Smooth muscle cell (in vitro differentiated cells): ENCODE measurements around the gene TALDO1. TPM values are rescaled to one million over a fixed set of nuclear protein-coding genes. Genes with fewer than 3 reads are reported as not detected.
A peak's percentile ranks its signal among the peaks of the same experiment; 100 is the strongest.

Source experiments
- DNase-seq: peaks from one replicate; lab custom pipeline; 2025; ENCODE audit not compliant: unreplicated experiment; lab: John Stamatoyannopoulos, UW
- H2AFZ ChIP-seq: fragments of 200-600 bp; sonication (generic); 2 replicates; pipeline ENCODE4 v1.6.0; 2016; ENCODE audit warnings: antibody characterized with exemption, low read depth, mild to moderate bottlenecking
- H3F3A ChIP-seq: fragments of 200-600 bp; sonication (generic); 2 replicates; pipeline ENCODE4 v1.6.0; 2017; ENCODE audit warnings: antibody characterized with exemption, low read depth
- H3K27ac ChIP-seq: fragments of 200-600 bp; sonication (generic); 2 replicates; pipeline ENCODE4 v1.5.1; 2016; ENCODE audit warnings: low read depth, mild to moderate bottlenecking
- H3K27me3 ChIP-seq: fragments of 200-600 bp; sonication (generic); 2 replicates; pipeline ENCODE4 v1.6.1; 2016; ENCODE audit warnings: low read depth, mild to moderate bottlenecking
- H3K36me3 ChIP-seq: fragments of 200-600 bp; sonication (generic); 2 replicates; pipeline ENCODE4 v1.5.1; 2016; ENCODE audit warnings: low read depth
- H3K4me1 ChIP-seq: fragments of 200-600 bp; sonication (generic); 2 replicates; pipeline ENCODE4 v1.5.1; 2016; ENCODE audit warnings: low read depth
- H3K4me2 ChIP-seq: fragments of 200-600 bp; sonication (generic); 2 replicates; pipeline ENCODE4 v1.6.0; 2016; ENCODE audit warnings: mild to moderate bottlenecking
- H3K4me3 ChIP-seq: fragments of 200-600 bp; sonication (generic); 2 replicates; pipeline ENCODE4 v1.5.1; 2016; ENCODE audit warnings: mild to moderate bottlenecking
- H3K79me2 ChIP-seq: fragments of 200-600 bp; sonication (generic); 2 replicates; pipeline ENCODE4 v1.6.0; 2016; ENCODE audit warnings: low read depth, mild to moderate bottlenecking
- H3K9ac ChIP-seq: fragments of 200-600 bp; sonication (generic); 2 replicates; pipeline ENCODE4 v1.6.0; 2016; ENCODE audit warnings: low read depth
- H3K9me3 ChIP-seq: fragments of 200-600 bp; sonication (generic); replicated peaks from 2 replicates; pipeline ENCODE4 v1.5.1; 2016; ENCODE audit warnings: low read depth
- H4K20me1 ChIP-seq: fragments of 200-600 bp; sonication (generic); 2 replicates; pipeline ENCODE4 v1.6.0; 2016; ENCODE audit warnings: low read depth
- CTCF ChIP-seq: fragments of 200-600 bp; sonication (generic); IDR thresholded peaks from 2 replicates; pipeline ENCODE4 v1.5.1; 2017; ENCODE audit warnings: borderline replicate concordance, mild to moderate bottlenecking, antibody characterized with exemption; ENCODE audit not compliant: insufficient read depth, poor library complexity, severe bottlenecking
- WGBS: methylation state at CpG from one replicate; pipeline ENCODE4 v1.1.7; 2016; ENCODE audit warnings: low lambda C conversion rate; 5-methylcytosine and 5-hydroxymethylcytosine counted together
- polyA plus RNA-seq: library from polyadenylated mRNA; unstranded; fragments of >200 nt; fragmentation: Nextera tagmentation; extraction: Ambion mirVana; gene quantifications from 2 replicates; pipeline ENCODE4 v1.2.1, GENCODE V29; 2016
- total RNA-seq: library from RNA; depleted of rRNA; stranded (reverse); fragments of >200 nt; gene quantifications from 2 replicates; pipeline ENCODE4 v1.2.3, GENCODE V29; 2014

Gene TALDO1
- total and polyA plus RNA-seq, 2 experiments from 2014 or later = 100 to 155 TPM

GRCh38 chr11:802693-803466, 55.6 kb downstream of the TALDO1 start:
- DNase-seq = no peak
- H3K9ac ChIP-seq = no peak overlapping the region
- no peaks in the 10 kb centered on the region for H3K36me3 ChIP-seq
- no peak overlapping the region for H3K4me2 ChIP-seq
- H3K9me3 ChIP-seq = no peaks in the 10 kb centered on the region
- no peak overlapping the region for H2AFZ ChIP-seq
- H3F3A ChIP-seq = no peaks in the 10 kb centered on the region
- WGBS = 96% methylated on average over 28 of the region's 28 CpGs
- TF ChIP-seq CTCF = no peak
- no peaks in the 10 kb centered on the region for H3K27me3 ChIP-seq
- peaks cover 10% of the 10 kb centered on the region for H3K4me1 ChIP-seq
- H3K27ac ChIP-seq = no peak overlapping the region
- no peak overlapping the region for H3K4me3 ChIP-seq
- H3K79me2 ChIP-seq = peaks cover 5% of the 10 kb centered on the region
- H4K20me1 ChIP-seq = no peaks in the 10 kb centered on the region

- H3K27ac ChIP-seq = no peak overlapping the region
- no peaks in the 10 kb centered on the region for H3F3A ChIP-seq
- peaks cover 11% of the 10 kb centered on the region for H3K79me2 ChIP-seq
- no peaks in the 10 kb centered on the region for H3K9me3 ChIP-seq
- H3K4me2 ChIP-seq = peak overlapping the region; percentile 98
- 98% methylated on average over 8 of the region's 8 CpGs for WGBS
- H3K36me3 ChIP-seq = no peaks in the 10 kb centered on the region
- H3K27me3 ChIP-seq = no peaks in the 10 kb centered on the region
- no peak overlapping the region for H3K9ac ChIP-seq
- DNase-seq = no peak
- no peak for TF ChIP-seq CTCF
- H3K4me3 ChIP-seq = no peak overlapping the region
- H2AFZ ChIP-seq = no peak overlapping the region
- H3K4me1 ChIP-seq = peaks cover 12% of the 10 kb centered on the region
- H4K20me1 ChIP-seq = no peaks in the 10 kb centered on the region
Observed at GRCh38 chr11:803467-803742, 56.1 kb downstream of the TALDO1 start.

GRCh38 chr11:803770-804598, 56.7 kb downstream of the TALDO1 start:
- Histone ChIP-seq H2AFZ (no peak overlapping the region), H3K36me3 (no peaks in the 10 kb centered on the region), H3K9me3 (no peaks in the 10 kb centered on the region), H3K79me2 (peaks cover 16% of the 10 kb centered on the region), H3K27ac (no peak overlapping the region), H4K20me1 (no peaks in the 10 kb centered on the region), H3K4me1 (peaks cover 16% of the 10 kb centered on the region), H3K4me2 (peak overlapping the region; percentile 98), H3K27me3 (no peaks in the 10 kb centered on the region), H3K9ac (no peak overlapping the region), H3K4me3 (peak overlapping the region; percentile 76), H3F3A (no peaks in the 10 kb centered on the region)
- DNase-seq = no peak
- WGBS = 77% methylated on average over 26 of the region's 26 CpGs
- TF ChIP-seq CTCF = no peak
